Activated T-cell treated with anti-CD3 and anti-CD28 coated beads, Interleukin-2, amount 50 U/mL, for 48 hours (primary cell): Measurements from ENCODE around the gene DNAI4.
"Not testable (repeated sequence)": the region's sequence is repeated elsewhere in the genome, so short reads cannot be mapped to it uniquely, and the experiment has no call there.

Source experiments
- DNase-seq, 2 experiments: peaks; one replicate each; pipeline ENCODE4 v3.0.0-alpha.2; 2020

Gene DNAI4

DNA sequence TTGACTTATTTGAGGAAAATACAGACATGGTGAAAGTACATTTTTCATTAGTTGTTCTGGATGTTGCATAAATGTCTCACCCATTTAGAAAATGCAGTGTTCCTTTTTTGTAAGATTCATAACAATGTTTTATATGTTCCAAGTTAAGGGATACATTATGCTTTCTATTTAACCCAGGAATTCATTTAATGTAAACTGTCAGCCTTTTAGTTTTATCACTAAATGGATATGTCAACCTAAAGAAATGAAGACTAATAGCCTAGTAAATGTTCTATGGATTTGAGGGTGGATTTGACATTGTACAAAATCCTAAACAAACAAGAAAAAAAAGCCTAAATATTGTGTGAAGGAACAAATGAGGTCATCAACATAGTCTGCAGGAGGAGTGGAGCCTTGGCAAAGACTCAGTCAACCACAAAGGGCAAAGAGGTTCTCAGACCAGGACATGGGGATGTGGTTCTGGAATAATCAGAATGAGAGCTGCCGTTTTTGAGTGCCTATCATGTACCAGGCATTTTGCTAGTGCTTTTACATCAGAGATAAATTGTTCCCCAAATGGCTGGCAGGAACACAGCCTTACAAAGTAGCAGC, 114.8 kb downstream of the DNAI4 start:
- DNase-seq: no peak

GRCh38 chr1:66809245-66809644, 115.4 kb downstream of the DNAI4 start:
- DNase-seq: no peak

DNA sequence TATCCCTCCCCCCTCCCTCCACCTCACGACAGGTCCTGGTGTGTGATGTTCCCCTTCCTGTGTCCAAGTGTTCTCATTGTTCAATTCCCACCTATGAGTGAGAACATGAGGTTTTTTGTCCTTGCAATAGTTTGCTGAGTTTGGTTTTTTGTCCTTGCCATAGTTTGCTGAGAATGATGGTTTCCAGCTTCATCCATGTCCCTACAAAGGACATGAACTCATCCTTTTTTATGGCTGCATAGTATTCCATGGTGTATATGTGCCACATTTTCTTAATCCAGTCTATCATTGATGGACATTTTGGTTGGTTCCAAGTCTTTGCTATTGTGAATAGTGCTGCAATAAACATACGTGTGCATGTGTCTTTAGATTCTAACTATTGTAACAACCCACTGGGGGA, 128.8 kb downstream of the DNAI4 start:
- DNase-seq: not testable (repeated sequence)

GRCh38 chr1:66791621-66792610, 132.7 kb downstream of the DNAI4 start:
- DNase-seq: no peak

- peak; percentile 51 to 59 for DNase-seq
These were observed 136.3 kb downstream of the DNAI4 start for GRCh38 chr1:66788231-66788939.

DNA sequence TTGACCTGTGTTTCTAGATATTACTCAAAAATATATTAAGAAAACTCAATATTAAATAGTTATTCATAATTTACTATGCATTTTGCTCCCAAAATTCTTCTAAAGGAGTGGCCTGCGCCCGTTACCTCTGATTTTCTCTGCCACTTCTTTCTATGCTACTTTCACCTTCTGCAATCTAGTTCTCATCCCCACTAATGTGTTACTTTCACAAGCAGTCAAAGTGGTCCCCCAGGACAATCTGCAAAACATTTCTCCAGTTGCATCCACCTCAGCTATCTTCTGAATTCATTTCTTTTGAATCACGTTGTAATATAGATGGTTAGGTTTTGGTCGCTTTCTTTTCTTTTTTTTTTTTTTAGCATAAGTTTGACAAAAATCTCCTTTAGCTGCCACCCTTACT, 137.0 kb downstream of the DNAI4 start:
- no peak for DNase-seq

- DNase-seq: not testable (repeated sequence)
These were observed 138.9 kb downstream of the DNAI4 start for GRCh38 chr1:66785800-66786199.

DNA sequence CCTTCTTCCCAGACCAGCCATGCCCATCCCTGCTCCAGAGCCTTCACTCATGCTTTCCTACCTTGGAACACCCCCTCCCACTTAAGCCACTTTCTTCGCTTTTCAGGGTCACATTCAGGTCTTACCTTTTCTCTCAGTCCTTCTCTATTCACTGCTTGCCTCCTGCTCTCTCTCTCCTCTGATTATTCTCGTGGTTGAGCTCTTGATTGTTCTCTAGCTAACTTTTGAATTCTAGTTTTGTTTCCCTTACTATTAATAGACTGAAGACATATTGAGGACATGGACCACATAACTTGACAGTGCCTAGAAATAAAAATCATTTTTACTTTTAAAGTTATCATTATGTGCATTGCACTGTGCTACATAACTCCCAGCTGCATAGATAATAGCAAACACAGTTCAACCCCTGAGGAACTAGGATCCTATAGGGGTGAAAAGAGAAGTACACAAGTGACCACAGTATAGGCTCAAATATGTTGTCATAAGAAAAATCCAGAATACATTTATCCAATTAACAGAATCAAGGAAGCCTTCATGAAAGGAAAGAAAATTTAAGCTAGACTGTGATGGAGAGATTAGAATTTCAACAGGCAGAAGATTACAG, 145.1 kb downstream of the DNAI4 start:
- DNase-seq: no peak

DNA sequence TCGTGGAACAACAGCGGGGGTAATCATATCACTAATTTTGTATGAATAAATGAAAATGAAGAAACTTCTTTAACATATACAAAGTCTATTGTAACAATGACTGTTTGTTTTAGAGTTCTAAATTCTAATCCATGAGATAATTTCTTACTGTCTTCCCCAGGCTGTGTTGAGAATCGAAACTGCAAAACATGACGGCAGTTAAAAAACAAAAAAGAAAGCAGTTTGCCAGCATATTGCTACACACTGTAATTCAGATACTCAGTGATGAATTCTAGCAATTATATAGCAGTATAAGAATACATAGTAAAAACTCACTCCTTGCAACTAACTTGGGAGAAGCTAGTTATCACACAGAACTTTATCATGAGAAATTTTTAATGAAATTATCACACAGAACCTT, 145.7 kb downstream of the DNAI4 start:
- no peak for DNase-seq

- no peak for DNase-seq
These were observed 146.4 kb downstream of the DNAI4 start for GRCh38 chr1:66778266-66778665.

DNA sequence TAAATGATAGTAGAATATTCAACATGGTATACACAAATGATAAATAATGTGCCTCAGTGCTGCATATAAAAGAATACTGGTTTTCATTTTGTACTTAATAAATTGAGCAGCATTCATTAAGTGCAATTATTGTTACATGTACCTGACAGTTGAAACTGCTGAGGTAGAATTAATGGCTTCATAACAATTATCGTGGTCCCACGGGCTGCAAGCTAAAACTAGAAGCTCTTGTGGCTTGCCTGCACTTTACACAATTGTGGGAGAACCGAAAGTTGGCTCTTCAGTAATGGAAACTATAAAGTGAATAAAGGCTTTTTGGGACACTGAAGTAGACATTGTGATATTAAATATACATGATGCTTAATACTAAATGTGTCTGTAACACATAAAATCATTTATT, 146.8 kb downstream of the DNAI4 start:
- DNase-seq: no peak

GRCh38 chr1:66775646-66776045, 149.0 kb downstream of the DNAI4 start:
- DNase-seq: no peak

DNA sequence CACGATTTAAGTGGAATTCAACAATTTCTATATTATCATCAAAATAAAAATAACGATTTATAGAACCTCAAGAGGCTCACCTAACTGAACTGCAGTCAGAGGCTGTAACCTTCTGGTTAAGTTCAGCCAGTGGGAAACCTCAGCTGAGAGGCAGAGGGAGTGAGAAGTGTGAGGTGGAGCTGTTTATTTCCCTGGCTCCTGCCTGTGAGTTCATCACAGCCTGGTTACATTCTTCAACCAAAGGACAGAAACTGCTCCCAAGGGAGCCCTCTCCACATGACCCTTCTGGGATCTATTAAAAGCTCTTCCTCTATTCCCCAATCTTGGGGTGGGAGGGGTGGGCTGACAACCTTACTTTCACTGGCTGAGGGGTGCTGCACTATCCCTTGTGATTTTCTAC, 150.2 kb downstream of the DNAI4 start:
- no peak for DNase-seq

GRCh38 chr1:66773227-66773626, 151.4 kb downstream of the DNAI4 start:
- DNase-seq: no peak

DNA sequence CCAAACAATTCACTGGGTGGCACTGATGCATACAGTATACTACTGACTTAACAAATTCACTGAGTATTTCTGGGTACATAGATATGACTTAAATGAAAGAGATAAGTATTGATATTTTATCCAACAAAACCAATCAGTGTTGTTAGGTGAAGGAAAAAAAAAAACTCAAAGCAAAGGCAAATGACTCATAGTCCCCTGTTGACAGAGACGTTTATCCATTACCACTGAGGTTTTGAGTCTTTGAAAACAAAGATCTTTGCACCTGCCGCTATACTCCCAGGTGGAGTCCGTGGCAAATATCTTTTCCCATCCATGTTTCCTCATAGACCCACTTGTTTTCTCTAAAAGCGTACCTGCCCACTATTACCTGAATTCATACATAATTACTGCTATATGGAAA, 154.0 kb downstream of the DNAI4 start:
- no peak for DNase-seq

DNA sequence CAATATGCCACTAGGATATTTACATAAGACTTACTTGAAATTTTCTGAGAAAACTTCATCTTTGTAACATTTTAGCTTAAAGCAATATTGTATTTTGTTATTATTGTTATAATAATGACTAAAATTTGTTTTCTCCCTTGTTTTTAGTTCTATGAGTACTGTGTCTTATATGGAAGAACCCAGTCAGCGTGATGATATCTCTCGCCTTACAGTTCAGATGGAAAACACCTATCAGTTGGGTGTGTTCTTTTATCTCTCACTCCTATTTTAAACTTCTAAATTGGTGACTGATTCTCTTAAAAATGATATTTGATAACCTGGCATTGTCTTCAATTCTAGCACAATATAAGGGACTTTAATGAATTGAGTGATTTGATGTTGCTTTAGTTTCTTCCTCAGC, 154.4 kb downstream of the DNAI4 start:
- no peak for DNase-seq

DNA sequence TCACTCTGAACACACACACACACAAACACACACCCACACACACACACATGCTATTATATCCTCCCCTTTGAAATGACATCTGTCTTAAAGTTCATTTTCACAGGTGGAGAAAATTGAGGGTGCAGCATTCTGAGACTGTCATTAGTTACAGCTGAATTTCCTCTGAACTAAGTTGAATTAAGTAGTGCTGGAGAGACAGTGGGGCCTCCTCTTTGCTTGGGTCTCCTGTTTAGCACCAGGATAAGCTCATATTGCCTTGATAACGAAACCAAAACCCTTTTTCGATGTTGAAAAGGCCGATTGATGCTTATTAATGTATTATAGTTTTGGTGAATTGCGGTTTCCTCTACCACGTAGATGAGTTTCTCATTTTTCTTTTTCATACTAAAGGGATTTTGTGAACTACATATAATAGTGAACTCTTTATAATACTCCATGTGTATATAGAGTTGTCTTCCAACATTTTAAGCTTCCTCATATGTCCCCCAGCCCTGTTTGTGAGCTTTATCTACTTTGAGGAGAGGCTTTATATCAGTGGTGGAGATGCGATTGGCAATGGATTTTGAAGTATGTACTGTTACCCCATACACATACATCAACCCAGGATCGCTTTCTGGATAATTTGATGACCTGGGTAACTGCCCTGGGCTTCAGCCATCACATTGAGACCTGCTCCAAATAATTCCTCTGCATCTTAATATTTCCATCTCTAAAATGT, 155.0 kb downstream of the DNAI4 start:
- no peak for DNase-seq

GRCh38 chr1:66768965-66769364, 155.7 kb downstream of the DNAI4 start:
- DNase-seq: no peak

DNA sequence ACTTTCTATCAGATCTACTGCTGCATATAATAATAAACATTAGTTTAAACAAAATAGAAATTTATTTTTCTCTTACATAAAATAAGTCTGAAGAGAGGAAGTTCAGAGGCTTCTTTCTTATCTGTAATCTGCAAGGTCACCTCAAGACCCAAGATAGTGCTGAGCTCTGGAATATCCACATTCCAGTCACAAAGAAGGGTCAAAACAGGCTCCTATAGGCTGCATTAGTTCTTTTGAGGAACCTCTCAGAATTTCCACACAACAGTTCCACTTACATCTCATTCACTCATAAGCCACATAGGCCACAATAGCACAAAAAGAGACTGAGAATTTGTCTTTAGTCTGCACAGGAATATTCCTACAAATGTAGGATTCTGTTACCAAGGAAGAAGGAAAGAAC, 157.0 kb downstream of the DNAI4 start:
- DNase-seq: no peak

- DNase-seq: peak; percentile 53
These were observed 159.6 kb downstream of the DNAI4 start for GRCh38 chr1:66764994-66765578.
